KBM-7 (cell line): ENCODE data around the gene KMT2C.
"Not testable (repeated sequence)": the region's sequence is repeated elsewhere in the genome, so short reads cannot be mapped to it uniquely, and the experiment has no call there.

Experiments used
- DNase-seq: peaks from one replicate; pipeline ENCODE4 v3.0.0-alpha.2; 2015
- in situ Hi-C: fragments of 300-500 bp; cut with MboI; formaldehyde crosslinking; loops from 2 replicates; pipeline ENCODE4 v1.14.3; 2020; ENCODE audit warnings: low sequenced_read_pairs, low pct_unique_long_range_greater_than_20kb, mixed read lengths

The KMT2C gene

DNA sequence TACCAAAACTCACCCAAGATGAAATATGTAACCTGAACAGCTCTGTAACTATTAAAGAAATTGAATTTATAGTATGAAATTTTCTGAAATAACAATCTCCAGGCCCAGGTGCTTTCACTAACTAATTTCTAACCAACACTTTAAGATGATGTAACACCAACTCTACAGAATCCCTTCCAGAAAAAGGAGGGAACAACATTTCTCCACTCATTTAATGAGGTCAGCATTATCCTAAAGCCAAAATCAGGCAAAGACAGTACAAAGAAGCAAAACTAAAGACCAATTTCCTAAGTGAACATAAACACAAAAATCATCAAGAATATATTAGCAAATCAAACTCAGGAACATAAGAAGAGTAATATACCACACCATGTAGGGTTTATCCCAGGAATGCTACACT lies 65.5 kb downstream of the KMT2C start:
- in situ Hi-C loops: no loop called here

DNA sequence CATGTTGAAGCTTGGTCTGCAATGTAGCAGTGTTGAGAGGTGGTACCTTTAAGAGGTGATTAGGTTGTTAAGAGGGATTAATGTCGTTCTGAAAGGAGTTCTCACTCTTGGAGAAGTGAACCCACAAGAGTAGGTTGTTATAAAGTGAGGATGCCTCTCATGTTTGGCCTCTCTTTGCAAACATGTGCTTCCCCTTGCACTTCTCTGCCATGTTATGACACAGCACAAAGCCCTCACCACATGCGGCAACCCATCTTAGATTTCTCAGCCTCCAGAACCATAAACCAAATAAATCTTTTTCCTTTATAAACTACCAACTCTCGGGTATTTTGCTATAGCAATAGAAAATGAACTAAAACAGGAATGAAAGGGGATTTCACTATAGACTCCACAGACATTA lies 66.3 kb downstream of the KMT2C start:
- in situ Hi-C loops: no loop called here
- no peak for DNase-seq

More for the DNA sequence above, 65.5 kb downstream of the KMT2C start:
- no peak for DNase-seq

DNA sequence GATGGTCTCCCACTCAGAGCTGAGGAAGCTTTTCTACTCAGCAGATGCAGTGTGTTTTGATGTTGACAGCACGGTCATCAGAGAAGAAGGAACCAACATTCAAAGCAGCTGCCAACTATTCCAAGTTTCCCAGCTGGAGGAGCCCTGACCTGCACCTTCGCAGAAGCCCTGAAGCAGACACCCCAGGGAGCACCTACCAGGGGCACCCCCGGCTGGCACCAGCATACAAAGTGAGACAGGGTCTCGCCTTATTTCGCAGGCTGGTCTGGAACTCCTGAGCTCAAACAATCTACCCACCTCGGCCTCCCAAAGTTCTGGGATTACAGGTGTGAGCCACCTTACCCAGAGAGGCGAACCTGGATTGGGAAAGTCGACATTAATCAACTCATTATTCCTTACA lies 68.6 kb downstream of the KMT2C start:
- in situ Hi-C loops: no loop called here
- DNase-seq: no peak

DNA sequence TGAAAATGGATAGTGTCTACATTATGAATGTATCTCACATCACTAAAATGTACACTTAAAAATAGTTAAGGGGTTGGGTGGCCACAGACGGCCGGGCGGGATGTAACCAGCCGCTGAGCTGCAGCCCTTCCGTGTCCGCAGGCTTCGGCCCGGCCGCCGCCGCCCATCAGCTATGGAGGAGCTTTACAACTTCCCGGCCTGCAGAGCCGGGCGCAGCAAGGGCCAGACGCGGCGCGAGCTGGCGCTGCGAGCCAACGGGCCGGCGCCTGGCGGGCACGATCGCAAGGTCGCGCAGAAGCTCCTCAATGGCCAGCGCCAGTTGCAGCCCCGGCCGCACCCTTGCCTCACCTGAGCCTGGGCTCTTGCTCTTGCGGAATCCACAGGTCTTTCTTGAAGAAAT lies 69.1 kb downstream of the KMT2C start:
- DNase-seq: no peak
- in situ Hi-C loops: no loop called here

DNA sequence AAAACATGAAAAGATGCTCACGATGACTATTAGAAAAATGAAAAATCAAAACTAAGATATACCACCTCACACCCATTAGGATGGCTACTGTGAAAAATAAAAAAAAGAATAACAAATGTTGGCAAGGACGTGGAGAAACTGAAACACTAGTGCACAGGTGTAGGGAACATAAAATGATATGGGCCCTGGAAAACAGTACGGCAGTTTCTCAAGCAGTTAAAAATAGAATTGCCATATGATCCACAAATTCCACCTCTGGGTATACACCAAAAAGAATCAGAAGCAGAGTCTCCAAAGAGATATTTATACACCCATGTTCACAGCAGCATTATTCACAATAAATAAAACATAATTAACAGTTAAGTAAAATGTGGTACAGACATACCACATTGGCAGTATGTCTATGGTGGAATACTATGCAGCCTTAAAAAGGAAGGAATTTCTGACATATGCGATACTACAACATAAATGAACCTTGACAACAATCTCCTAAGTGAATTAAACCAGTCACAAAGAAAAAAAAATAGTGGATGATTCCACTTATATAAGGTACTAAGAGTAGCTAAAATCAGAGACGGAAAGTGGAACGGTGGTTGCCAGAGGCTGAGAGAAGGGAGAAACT lies 69.7 kb downstream of the KMT2C start:
- in situ Hi-C loops: no loop called here

DNA sequence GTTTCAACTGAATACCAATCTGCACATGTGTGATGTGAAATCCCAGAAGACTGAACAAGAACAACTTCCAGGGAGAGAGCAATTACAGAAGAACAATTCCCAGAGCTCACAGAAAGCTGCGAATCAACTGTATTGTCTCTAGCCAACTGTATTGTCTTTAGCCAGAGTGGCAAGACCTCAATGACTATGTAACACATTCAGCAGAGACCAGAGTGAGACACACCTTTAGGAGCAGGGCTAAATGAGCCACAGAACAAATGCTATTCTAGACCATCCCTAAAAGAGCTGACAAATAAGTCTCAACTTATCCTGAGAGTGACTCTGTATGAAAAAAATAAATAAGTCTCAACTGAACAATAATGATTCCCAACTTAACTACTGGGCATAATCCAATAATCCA lies 72.0 kb downstream of the KMT2C start:
- DNase-seq: no peak
- in situ Hi-C loops: no loop called here

More for the DNA sequence above, 69.7 kb downstream of the KMT2C start:
- DNase-seq: no peak

DNA sequence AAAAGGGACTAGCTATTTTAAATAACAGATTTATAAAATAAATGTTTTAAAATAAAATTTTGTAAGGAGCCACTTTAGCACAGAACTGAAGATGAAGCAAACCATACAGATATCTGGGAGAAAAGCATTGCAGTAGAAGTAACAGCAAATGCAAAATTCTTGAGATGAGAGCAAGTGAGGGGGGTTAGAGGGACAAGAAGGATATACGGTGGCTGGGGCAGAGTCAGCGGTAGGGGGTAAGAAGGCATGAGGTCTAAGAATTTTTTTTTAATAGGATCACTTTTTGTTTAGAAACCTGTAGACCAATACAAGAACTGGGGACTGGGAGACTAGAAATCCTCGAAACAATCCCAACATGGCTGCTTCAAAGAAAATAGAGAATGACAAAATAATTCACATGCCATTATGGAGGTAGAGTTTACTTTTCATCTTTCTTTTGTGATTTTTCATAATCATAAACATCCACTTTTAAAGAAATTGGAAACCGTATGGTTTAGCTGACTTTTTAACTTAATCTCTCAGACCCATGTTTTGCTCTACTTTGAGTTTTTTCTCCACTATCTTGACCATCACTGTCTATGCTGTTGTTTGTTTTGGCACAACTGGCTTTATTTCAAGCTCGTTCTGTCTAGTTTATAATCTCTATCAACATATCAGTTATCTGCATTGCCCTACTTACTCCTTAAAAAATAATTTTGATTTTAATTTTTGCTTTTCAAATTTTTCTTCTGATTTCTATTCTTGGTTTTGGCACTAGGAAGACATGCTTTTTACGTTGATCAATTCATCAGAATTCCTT lies 73.5 kb downstream of the KMT2C start:
- no peak for DNase-seq
- in situ Hi-C loops: no loop called here

DNA sequence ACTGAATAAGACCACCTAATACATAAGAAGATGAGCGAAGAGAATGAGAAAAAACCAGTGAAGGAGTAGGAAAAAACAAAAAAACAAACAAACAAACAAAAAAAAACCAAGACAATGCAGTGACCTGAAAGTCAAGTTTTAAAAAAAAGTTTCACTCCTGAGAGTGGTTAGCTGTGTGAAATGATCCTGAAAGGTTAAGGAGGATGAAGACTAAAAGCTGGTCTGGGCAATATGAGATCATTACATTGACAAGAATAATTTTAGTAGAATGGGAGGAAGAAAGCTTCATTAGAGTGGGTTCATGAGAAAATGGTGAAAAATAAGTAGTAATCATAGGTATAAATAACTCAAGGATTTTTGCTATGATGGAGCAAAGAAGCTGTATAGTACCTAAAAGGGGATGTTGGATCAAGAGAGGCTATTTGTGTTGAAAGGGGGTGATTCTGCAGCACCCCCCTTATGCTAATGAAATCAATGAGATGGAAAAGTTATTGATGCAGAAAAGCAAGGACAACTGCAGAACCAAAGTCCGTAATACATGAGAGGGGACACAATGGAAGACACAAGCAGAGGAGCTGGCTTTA lies 80.2 kb downstream of the KMT2C start:
- in situ Hi-C loops: no loop called here
- DNase-seq: no peak

DNA sequence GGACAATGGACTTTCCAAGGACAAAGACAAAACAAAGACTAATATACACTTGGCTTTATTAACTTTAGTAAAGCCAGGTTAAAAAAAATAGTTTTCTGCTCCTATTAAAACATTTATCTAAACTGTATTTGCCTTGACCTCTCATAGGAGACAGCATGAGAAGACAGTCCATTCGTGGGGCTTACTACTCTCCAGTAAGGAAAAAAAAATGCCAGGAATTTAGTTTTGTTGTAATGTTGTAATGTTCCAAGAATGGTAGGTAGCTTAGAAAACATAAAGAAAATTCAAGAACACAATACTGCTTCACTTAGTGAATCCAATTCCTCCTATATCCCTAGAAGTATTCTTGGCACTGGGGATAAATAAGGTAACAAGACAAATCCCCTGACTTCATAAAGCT lies 81.7 kb downstream of the KMT2C start:
- DNase-seq: no peak
- in situ Hi-C loops: no loop called here

DNA sequence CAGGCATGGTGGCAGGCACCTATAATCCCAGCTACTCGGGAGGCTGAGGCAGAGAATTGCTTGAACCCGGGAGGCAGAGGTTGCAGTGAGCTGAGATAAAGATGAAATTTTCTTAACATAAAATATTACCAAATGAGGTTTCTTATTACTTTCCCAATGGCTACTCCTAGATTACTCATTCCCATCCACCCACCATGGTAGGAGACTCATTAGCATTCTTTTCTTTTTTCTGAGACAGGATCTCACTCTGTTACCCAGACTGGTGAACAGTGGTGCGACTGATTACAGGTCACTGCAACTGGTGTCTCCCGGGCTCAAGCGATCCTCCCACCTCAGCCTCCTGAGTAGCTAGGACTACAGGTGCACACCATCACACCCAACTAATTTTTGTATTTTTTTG lies 82.5 kb downstream of the KMT2C start:
- in situ Hi-C loops, DNase-seq: not testable (repeated sequence)

DNA sequence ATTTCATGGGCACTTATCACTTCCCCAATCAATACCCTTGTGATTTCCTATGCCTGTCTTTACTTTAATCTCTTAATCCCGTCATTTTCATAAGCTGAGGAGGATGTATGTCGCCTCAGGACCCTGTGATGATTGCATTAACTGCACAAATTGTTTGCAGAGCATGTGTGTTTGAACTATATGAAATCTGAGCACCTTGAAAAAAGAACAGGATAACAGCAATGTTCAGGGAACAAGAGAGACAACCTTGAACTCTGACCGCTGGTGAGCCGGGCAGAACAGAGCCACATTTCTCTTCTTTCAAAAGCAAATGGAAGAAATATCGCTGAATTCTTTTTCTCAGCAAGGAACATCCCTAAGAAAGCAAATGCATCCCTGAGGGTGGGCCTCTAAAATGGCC lies 84.1 kb downstream of the KMT2C start:
- in situ Hi-C loops: not testable (repeated sequence)

DNA sequence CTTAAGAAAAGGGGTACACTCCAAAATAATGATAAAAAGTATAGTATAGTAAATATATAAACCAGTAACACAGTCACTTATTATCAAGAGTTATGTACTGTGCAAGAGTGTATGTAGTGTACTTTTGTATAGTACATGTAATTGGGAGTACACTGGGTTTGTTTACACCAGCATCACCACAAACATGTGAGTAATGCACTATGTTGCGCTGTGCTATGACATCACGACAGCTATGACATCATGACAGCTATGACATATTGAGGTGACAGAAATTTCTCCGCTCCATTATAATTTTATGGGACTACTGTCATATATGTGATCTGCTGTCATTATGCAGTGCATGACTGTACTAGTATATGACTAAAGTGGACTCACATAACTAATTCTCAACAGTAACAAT lies 84.6 kb downstream of the KMT2C start:
- DNase-seq: no peak
- in situ Hi-C loops: no loop called here

More for the DNA sequence above, 84.1 kb downstream of the KMT2C start:
- not testable (repeated sequence) for DNase-seq

DNA sequence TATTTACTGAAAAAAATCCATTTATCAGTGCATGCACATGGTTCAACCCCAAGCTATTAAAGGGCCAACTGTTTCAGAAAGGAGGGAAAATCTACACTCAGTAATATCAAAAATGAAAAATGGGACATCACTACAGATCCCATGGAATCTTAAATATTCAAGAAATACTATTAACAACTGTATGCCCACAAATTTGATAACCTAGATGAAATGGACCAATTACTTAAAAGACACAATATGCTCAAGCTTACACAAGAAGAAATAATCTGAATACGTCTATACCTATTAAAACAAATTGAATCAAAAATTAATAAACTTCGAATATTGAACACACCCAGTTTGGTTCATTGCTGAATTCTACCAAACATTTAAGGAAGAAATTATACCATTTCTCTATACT lies 87.9 kb downstream of the KMT2C start:
- no peak for DNase-seq
- in situ Hi-C loops: no loop called here

DNA sequence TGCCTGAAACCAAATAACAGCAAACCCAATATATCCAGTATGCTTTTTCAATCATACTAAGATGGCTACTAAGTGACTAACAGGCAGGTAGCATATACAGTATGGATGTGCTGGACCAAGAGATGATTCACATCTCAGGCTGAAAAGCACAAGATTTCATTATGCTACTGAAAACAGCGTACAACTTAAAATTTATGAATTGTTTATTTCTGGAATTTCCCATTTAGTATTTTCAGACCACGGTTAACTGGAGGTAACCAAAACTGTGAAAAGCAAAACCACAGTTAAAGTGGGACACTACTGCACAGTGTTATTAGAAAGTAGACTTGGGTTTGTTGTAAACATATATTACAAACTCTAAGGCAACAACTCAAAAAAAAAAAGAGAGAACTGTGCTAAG lies 91.5 kb downstream of the KMT2C start:
- DNase-seq: no peak
- in situ Hi-C loops: no loop called here

DNA sequence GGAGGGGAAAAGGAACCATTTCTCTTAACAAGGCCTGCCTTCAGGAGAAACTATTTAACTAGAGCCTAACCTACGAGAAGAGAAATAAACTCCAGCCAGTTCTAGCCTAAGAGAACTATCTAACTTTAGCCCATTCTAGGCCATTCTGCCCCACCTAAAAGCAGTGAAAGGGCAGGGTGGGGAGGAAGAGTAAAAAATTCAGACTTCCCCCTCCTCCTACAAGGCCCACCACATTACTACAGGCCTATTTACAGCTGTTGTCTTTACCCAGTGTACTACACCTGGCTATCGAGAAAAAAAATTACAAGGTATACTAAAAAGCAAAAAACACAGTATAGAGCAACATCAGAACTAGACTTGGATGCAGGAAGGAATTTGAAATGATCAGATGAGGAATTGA lies 93.0 kb downstream of the KMT2C start:
- in situ Hi-C loops: no loop called here
- no peak for DNase-seq

DNA sequence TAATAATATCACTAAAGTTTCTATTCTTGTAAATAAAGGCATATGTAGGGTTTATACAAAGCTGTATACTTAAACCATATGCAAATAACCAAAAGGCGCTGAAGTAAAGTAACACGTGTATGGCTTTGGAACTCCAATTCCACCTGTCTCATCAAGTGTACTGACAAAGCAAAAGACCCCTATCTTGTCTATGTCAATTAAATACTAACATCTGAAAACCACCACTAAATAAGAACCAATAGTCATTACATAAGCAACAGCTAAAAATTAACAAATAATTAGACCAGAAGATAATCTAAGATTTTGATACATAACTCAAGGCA lies 93.9 kb downstream of the KMT2C start:
- in situ Hi-C loops: no loop called here
- DNase-seq: no peak

DNA sequence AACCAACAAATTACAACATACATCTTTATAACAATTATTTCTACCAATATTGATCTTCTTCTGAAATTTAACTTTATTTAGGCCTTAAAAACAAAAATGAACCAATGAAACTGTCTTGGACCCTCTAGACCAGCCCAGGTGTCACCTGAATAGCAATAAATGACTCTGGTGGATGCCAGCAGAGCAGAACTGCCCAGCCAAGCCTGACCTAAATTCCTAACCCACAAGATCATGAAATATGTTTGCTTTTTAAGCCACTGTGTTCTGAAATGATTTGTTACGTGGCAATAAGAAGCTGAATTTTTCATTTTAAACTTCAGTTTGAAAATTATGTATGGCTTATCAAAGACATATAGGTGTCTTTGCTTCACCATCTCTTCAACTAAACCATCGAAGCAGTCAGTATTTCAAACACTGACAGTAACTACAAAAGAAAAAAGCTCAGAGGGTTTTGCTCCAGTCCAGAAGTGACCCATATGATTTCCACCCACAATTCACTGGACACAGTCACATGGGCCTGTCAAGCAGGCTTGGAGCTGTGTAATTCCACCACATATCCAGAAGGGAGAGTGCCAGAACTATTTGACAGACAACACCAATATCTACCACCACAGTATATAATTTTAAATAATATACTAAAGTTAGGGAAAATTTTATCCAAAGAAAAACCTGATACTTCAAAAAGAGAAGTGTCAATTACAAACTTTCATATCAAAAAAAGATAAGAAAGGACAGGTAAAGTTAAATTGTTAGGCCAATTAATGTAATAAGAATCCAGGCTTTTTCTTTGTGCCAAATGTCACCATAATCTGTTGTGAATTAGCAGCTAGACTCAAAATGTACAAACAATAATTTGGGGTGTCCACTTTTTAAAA lies 94.5 kb downstream of the KMT2C start:
- in situ Hi-C loops: no loop called here
- DNase-seq: peak; percentile 40

DNA sequence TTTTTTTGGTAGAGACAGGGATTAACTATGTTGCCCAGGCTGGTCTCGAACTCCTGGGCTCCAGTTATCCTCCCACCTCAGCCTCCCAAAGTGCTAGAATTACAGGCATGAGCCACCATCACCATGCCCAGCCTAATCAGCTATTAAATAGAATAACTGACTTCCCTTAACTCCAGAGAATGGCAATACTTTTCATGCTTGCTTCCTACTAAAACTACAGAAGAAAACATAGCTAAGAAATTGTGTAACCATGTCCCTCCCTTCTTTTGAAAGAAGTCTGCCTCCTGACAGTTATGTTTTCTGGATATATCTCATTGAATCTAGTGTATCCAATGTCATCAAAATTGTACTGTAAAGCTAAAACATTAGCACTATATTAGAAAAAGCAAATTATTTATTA lies 95.6 kb downstream of the KMT2C start:
- in situ Hi-C loops: no loop called here

DNA sequence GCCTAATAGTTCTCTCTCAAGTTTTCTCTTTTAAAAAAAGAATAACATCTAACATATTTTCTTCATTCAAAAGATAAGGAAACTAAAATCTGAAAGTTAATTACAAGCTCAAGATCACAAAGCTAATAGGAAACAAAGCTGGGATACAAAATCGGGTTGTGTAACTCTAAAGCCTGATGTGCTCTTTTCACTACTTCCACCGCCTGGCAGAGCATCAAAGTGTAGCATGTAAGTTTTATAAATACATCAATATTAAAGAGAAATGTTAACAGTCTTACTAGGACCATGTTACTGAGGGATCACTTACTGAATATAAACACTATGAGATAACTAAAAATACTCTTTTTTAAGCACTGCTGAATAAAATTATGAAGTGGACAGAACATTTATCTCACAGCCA lies 97.2 kb downstream of the KMT2C start:
- no peak for DNase-seq
- in situ Hi-C loops: no loop called here

More for the DNA sequence above, 95.6 kb downstream of the KMT2C start:
- no peak for DNase-seq
